KMS-11 (cell line): ENCODE results near the gene CHTF18.

ENCODE experiments used
- H2AFZ ChIP-seq: fragments of 200-600 bp; sonication (generic); 2 replicates; pipeline ENCODE4 v1.6.1; 2016; ENCODE audit warnings: antibody characterized with exemption, mixed run types, low read depth
- H3K27ac ChIP-seq: fragments of 200-600 bp; sonication (generic); 2 replicates; pipeline ENCODE4 v1.6.1; 2016; ENCODE audit warnings: mild to moderate bottlenecking, mixed run types
- H3K27me3 ChIP-seq: fragments of 200-600 bp; sonication (generic); 2 replicates; pipeline ENCODE4 v1.6.1; 2017; ENCODE audit warnings: mild to moderate bottlenecking, low read depth, mixed run types, moderate library complexity; ENCODE audit not compliant: insufficient read depth
- H3K36me3 ChIP-seq: fragments of 200-600 bp; sonication (generic); 2 replicates; pipeline ENCODE4 v1.6.1; 2017; ENCODE audit warnings: mild to moderate bottlenecking, mixed run types; ENCODE audit not compliant: insufficient read depth
- H3K4me1 ChIP-seq: fragments of 200-600 bp; sonication (generic); 2 replicates; pipeline ENCODE4 v1.6.1; 2016; ENCODE audit warnings: mild to moderate bottlenecking, low read depth, mixed run types; ENCODE audit not compliant: poor library complexity, severe bottlenecking
- H3K4me2 ChIP-seq: fragments of 200-600 bp; sonication (generic); 2 replicates; pipeline ENCODE4 v1.7.0; 2016; ENCODE audit warnings: mild to moderate bottlenecking, mixed run types
- H3K4me3 ChIP-seq: fragments of 200-600 bp; sonication (generic); IDR thresholded peaks from 2 replicates; pipeline ENCODE4 v1.6.1; 2017; ENCODE audit warnings: low read depth, low read length, mixed read lengths; ENCODE audit not compliant: insufficient read depth
- H3K79me2 ChIP-seq: fragments of 200-600 bp; sonication (generic); 2 replicates; pipeline ENCODE4 v1.6.1; 2016; ENCODE audit warnings: low read depth, mixed run types; ENCODE audit not compliant: insufficient read depth
- H3K9ac ChIP-seq: fragments of 200-600 bp; sonication (generic); 2 replicates; pipeline ENCODE4 v1.6.1; 2016; ENCODE audit warnings: mild to moderate bottlenecking, mixed run types
- H4K20me1 ChIP-seq: fragments of 200-600 bp; sonication (generic); 2 replicates; pipeline ENCODE4 v1.6.1; 2016; ENCODE audit warnings: mild to moderate bottlenecking, mixed run types; ENCODE audit not compliant: insufficient read depth
- CTCF ChIP-seq: fragments of 200-600 bp; sonication (generic); conservative IDR thresholded peaks from 2 replicates; pipeline ENCODE4 v1.6.1; 2017; ENCODE audit warnings: low read depth, mild to moderate bottlenecking, antibody characterized with exemption, low read length, moderate library complexity, mixed read lengths

Gene CHTF18

GRCh38 chr16:820748-821147 lies 32.3 kb downstream of the CHTF18 start:
- Histone ChIP-seq H4K20me1 (no peaks in the 10 kb centered on the region), H3K27ac (no peak overlapping the region), H3K36me3 (no peaks in the 10 kb centered on the region), H3K79me2 (no peaks in the 10 kb centered on the region), H2AFZ (no peak overlapping the region), H3K4me2 (no peak overlapping the region), H3K4me1 (no peaks in the 10 kb centered on the region), H3K4me3 (no peak overlapping the region), H3K9ac (no peak overlapping the region), H3K27me3 (peaks cover 95% of the 10 kb centered on the region)
- TF ChIP-seq CTCF, result no peak

- H3K27me3 ChIP-seq, result peaks cover 92% of the 10 kb centered on the region
- no peak for TF ChIP-seq CTCF
- no peaks in the 10 kb centered on the region for H3K36me3 ChIP-seq
- H3K9ac ChIP-seq, result no peak overlapping the region
- H4K20me1 ChIP-seq, result no peaks in the 10 kb centered on the region
- H3K4me2 ChIP-seq, result no peak overlapping the region
- H3K4me1 ChIP-seq, result no peaks in the 10 kb centered on the region
- H3K4me3 ChIP-seq, result no peak overlapping the region
- H2AFZ ChIP-seq, result no peak overlapping the region
- H3K27ac ChIP-seq, result no peak overlapping the region
- H3K79me2 ChIP-seq, result no peaks in the 10 kb centered on the region
Measured at GRCh38 chr16:821751-822150, 33.3 kb downstream of the CHTF18 start.

- Histone ChIP-seq H3K4me2 (no peak overlapping the region), H3K36me3 (no peaks in the 10 kb centered on the region), H3K4me3 (no peak overlapping the region), H4K20me1 (no peaks in the 10 kb centered on the region), H3K9ac (no peak overlapping the region), H3K4me1 (no peaks in the 10 kb centered on the region), H3K79me2 (no peaks in the 10 kb centered on the region), H3K27me3 (peaks cover 95% of the 10 kb centered on the region), H3K27ac (no peak overlapping the region), H2AFZ (no peak overlapping the region)
- TF ChIP-seq CTCF, result no peak
Measured at GRCh38 chr16:822174-822908, 33.9 kb downstream of the CHTF18 start.

- no peaks in the 10 kb centered on the region for H3K36me3 ChIP-seq
- H3K4me3 ChIP-seq, result no peak overlapping the region
- H3K27ac ChIP-seq, result no peak overlapping the region
- no peaks in the 10 kb centered on the region for H3K4me1 ChIP-seq
- no peaks in the 10 kb centered on the region for H4K20me1 ChIP-seq
- no peak overlapping the region for H3K9ac ChIP-seq
- no peak overlapping the region for H2AFZ ChIP-seq
- no peak for TF ChIP-seq CTCF
- peaks cover 95% of the 10 kb centered on the region for H3K27me3 ChIP-seq
- H3K79me2 ChIP-seq, result no peaks in the 10 kb centered on the region
- no peak overlapping the region for H3K4me2 ChIP-seq
Measured at GRCh38 chr16:822909-823297, 34.5 kb downstream of the CHTF18 start.
